HG03066 (cell line): ENCODE data around the gene HNRNPA3.
"Not testable (repeated sequence)": the region's sequence is repeated elsewhere in the genome, so short reads cannot be mapped to it uniquely, and the experiment has no call there.

Source experiments
- ATAC-seq: cut with Tn5 transposase; IDR thresholded peaks from one replicate; pipeline ENCODE4 v1.9.1; 2021; ENCODE audit warnings: low read depth; ENCODE audit not compliant: unreplicated experiment

Gene HNRNPA3

DNA sequence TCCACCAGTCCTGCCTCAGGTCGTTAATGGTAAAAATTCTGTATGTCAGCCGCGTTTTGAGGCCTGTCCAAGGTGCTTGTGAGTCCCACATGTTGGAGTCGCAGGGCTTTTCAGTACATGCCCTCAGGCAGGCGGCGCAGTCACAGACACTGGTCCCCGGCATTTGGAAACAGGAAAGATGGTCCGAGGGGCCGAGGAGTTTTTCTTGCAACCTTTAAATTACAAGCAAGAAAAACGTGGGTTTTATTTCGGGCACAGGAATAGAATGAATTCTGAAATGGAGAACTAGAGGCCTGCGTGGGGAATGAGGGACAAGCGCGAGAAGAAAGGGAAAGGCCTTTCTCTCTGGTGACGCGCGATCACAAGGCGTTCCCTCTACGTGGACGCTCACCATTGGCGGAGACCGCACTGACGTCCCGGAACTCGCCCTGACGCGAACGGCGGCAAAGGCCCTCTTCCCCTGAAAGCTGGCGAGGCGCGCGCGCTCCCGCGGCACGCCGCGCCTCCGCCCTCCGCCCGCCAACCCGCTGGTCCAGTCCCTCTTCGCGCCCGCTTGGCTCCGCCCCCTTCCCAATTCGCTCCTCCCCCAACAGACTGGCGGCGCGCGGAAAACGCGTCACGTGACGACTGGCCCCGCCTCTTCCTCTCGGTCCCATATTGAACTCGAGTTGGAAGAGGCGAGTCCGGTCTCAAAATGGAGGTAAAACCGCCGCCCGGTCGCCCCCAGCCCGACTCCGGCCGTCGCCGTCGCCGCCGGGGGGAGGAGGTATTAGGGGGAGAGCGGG lies at the start of gene HNRNPA3:
Gene HNRNPA3, plus strand, starts transcription at position 689 of the 785 bp plus-strand sequence. Its CDS starts 6 bp downstream, at position 695.
- peak; percentile 83 for ATAC-seq

DNA sequence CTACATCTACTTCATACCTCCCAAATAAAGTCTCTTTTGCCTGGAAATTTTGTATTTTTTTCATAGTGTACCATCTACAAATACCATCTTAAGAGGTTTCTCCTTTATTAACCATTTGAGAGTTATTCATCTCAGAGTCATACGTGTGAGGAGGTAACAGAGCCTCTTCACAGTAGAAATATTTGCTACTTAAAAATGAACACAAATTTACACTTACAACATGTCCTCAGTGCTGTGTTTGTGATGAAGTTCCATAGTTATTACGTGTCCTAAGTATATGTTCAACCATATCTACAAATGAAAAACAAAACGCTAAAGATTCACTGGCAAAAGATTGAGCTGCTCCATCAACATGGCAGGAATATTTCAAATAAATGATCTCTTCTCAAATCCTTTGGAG lies 48.5 kb upstream of the HNRNPA3 start:
- ATAC-seq, result no peak

DNA sequence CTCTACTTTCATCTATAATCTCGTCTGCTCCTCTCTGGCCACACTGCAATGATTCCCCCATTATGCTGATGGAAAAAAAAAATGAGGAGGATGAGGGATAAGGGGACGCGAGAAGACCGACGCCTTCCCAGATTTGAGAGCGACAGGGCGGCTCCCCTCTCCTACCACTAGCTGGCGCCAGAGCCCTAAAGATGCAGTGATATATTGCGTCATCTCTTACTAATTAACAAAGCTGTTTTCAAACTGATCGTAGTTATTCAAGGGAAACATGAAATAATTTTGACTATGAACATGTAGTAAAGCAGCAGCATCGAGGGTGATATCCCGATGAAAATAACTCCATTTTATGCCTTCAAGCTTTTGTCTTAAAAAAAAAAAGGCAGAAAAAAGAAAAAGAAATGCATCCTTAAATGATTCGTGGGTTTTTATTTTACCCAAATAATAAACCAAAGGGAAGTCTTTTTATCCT lies 48.0 kb upstream of the HNRNPA3 start:
- peak; percentile 56 for ATAC-seq

DNA sequence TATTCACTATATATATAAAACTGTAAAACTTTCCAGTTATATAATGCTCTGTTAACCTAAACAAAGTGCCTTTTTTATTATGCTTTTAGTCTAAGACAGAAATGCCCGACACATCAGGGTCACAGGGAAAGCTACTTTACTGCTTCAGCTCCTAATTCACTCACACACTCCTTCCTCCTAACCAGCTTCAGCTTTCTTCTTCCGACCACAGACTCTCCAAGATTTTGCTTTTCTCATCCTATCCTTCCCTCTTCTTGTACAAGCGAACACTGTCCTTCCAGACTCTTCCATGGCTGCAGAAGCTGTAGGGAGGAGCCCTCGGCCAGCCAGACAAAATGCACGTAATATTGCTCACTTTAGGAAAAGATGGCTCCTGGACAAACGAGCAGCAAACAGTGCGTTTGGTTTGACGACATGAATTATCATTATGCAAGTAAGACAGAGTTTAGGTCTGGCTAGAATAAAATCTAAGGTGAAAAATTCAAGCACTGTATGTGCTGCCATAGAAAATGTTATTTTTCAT lies 47.5 kb upstream of the HNRNPA3 start:
- no peak for ATAC-seq

DNA sequence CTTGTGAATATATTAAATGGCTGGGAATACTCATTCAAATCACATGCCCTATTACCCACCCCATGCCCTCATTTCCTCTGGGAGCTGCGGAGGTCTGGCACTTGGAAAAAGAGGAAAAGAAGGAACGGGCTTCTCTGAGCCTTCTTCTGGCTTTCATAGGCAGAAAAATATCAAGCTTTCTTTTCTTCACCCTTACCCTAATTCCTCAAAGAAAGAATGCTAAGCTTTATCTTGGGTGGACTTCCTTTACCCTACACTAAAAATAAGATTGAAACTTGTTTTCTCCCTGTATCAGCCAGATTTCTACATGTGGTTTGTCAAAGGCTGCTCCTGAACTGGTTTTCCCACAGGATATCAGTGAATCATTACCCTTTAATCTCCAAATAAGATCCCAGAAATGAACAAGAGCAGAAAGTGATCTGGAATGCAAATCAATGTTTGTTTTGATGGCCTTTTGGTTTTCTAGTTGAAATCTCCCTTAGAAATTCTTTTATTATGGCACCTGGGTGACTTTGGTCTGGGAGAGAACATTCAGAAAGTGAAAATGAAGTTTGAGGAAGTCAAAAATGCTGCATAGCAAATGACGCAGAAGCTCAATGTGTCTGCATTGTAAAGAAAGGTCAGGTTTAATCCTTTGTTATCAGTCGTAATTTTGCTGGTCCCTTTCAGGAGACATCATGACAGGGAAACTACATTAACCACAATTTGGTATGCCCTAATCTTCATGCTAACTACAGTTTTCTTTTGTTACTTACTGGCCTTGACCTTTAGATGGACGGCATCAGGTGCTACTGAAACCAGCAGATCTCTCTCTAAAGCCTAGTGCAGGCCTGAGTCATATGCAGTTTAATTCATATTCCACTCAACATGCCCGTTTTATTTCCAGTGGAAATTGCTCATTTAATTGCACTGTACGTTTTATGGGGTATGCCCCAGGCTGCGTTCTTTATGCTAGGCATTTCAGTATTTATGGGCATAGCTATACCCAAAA lies 46.6 kb upstream of the HNRNPA3 start:
- ATAC-seq, result peak; percentile 51

DNA sequence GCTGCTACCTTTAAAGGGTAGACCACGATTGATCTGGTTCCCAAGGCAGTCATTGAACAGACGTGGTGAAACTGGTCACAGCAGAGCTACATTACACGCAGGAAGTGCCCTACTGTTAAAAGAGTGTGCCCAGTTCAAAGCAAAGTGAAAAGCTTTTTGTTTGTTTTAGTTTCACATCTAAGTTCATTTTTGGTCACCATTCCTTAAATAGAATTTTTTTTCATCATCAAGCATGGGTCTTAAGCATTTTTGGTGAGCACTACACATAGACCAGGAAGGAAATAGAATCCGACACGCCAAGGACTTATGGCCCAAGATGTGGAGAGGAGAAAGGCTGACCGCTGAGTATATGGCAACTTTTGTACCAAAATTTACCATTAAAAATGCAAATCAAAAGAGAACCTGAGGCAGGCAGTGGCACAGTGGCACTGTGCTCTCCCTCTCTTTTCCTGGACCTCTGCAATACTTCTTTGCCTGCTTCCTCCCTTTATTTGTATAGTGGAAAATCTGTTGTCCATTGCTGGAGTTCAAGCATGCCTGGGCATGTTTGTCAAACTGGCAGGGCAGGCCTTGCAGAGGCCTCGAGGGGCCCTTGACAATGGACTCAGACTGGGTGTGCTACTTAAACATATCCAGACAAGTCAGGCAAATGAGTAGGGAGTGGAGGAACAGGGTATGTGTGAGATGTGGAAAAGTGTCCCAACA lies 42.6 kb upstream of the HNRNPA3 start:
- peak; percentile 52 for ATAC-seq

DNA sequence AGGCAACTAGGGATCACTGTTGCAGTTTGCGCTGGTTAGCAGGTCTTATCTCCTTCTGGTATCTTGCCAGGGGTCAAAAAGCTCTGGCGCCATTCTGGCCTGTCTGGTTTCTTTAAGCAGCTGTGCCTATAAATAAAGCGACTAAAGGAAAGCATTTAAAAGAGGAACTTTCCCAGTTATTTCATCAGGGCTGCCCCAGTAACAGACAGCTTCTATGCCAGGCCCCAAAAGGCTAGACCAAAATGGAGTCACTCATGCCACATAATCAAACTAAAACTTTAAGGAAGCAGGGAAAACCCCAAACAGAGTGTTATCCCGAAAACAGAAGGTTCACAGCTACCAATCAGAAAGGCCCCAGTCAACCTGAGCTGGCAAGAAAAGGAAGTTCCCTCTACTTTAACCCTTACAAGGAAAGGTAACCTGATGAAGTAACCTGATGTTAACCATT lies 41.2 kb upstream of the HNRNPA3 start:
- ATAC-seq, result no peak

DNA sequence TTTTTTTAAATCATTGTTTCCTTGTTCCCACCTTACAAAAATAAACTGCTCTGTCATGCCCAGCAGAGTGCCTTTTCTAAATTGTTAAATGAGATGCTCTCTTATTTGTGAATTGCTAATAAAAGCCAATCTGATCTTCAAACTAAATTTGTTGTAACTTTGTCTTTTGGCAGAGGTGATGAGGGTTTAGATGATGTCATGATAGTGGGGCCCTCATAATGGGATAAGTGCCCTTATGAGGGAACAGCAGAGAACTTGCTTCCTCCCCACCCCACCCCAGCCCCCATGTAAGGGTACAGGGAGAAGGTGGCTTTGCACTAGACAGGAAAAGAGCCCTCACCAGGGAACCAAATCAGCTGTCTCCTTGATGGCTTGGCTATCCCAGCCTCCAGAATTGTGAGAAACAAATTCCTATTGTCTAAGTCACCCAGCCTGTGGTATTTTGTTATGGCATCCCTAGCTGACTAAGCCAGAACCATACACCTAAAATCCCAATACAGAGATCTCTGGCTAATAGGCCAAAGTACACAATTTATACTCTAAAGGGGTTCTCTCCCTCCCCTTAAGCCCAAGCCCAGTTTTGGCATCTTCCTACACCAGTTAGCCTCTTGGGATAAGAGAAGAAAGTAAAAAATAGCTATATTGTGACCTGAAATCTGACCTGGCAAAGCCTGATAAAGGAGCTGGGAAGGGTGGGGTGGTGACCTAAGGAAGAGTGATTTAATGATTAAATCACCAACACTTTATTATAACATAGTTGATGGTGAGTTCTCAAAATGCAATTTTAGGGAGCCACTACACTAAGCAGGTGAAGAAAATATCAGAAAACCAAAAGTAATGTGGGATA lies 40.3 kb upstream of the HNRNPA3 start:
- no peak for ATAC-seq

DNA sequence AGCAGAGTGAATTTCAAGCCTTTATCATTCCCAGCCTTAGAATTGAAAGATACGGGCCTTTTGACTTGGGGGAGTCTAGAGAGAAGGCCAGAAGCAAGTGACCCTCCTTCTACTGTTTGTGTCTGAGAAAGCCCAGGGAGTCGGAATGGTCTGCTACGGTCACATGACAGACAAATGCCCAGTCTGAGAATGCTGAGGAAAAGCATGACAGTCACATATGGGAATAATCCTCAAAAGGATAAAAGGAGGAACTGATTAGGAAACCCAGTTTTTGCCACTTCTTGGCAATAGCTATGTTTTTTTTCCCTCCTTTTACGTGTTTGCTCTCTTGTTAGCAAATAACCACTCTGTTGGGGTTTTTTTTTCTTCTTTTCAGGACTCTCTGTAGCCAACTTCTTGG lies 38.1 kb upstream of the HNRNPA3 start:
- no peak for ATAC-seq

DNA sequence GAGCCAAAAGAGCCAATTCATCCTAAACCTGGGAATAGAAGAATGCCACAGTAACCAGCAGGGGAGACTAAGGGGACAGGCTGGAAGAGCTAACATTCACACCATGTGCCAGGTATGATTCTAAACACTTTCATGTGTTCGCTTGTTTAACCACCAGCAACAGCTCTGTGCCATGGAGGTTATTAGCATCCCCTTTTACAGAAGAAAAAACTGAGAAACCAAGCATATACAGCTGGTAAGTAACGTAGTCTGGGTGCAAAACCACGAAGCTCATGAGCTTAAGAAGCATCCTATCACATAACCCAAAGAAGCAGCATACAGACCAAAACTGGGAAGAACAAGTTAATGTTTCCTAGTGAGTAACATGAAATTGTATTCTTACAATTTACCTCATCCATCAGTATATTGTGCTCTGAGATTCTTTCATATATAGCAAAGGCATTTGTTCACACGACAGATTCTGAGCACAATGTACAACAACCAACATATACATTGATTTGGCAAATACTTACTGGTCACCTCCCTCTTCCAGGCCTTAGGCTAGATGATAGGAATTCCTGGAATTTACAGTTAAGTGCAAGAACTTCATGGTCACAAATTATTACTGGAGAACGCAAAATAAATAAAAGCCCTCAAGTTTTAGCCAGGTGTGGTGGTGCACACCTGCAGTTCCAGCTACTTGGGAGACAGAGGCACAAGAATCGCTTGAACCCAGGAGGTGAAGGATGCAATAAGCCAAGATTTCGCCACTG lies 36.5 kb upstream of the HNRNPA3 start:
- no peak for ATAC-seq

DNA sequence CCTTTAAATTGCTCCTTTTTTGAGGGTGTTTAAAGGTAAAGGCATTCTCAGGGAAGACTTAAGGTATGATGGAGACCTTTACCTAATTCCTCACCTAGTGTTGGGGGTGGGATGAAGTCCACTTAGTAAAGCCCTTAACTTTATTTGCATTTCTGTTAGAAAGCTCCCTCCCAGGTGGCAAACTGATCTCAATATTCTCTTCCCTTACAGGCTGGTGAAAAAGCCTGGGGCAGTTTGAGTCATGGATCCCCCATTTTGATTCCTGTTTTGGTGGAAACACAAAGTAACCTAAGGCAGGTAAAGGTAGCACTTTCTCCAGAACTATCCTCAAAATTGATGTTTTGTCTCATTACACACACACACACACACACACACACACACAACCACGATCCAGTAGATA lies 33.8 kb upstream of the HNRNPA3 start:
- ATAC-seq, result no peak

DNA sequence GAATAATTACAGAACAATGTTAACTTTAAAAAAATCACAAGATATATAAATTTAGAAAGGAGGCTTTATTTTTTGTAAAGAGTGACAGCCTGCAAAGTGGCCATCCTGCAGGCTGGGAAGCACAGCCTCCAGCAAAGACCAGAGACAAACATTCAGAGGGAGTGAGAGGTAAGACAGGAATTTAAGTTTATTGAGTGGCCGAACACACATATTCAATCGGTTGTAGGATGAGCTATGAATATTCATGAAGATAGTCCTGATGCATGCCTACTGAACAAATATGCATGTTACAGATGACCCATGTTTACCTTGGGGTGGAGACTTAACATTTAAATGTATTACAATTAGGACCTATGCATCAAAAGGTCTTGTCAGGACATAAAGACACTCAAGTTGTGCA lies 33.4 kb upstream of the HNRNPA3 start:
- no peak for ATAC-seq

DNA sequence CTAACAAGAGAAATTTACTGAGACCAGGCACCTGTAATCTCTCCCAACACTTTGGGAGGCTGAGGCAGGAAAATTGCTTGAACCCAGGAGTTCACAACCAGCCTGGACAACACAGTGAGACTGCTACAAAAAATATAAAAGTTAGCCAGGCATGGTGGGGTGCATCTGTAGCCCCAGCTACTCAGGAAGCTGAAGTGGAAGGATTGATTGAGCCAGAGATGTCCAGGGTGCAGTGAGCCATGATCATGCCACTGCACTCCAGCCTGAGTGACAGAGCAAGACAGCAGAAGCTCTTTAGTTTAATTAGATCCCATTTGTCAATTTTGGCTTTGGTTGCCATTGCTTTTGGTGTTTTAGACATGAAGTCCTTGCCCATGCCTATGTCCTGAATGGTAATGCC lies 32.9 kb upstream of the HNRNPA3 start:
- ATAC-seq, result not testable (repeated sequence)

DNA sequence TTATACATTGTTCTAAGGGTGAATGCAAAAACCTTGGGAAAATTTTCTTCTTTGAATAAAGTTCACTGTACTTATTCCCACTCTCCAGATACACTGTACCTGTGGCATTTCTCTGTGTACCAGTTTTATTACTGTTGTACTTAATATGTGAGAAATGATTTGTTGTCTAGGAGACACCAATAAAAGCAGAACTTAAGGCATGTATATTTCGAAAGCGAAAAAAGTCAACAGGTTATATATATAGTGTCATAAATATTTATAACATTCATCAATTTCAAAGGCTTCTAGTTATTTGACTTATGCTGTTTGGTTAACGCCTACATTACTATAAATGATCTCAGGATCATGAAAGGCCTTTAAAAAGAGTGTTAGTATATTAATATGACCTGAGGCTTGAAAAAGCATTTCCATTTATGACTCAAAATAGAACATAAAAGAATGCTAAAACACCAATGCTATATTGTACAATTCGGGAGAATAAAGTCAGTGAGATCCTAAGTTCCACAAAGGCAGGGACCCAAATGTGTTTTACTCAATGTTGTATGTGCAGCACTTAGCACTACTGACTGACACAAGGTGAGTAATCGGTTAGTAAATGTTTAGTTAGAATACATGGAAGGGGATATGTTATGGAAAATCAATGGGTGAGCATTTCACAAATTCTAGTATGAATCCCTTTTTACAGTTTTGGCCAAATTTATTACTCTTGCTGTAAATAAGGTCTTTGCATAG lies 32.2 kb upstream of the HNRNPA3 start:
- no peak for ATAC-seq

DNA sequence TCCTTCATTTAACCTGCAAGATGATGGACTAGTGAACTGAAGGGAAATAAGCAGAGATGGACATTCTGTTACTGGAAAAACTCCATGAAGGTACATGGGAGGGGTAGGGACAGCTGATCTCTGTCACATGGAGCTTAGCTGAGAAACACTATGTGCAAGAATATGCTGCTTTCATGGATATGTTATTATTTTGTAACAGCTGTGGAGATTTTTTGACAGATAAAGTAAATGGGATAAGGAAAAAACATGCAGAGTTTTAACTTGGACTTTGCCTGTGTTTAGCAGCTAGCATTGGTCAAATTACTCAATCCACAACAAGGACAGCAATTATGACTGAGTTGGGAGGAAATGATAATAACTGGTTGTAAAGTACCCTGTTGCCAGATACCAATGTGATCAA lies 28.7 kb upstream of the HNRNPA3 start:
- no peak for ATAC-seq

DNA sequence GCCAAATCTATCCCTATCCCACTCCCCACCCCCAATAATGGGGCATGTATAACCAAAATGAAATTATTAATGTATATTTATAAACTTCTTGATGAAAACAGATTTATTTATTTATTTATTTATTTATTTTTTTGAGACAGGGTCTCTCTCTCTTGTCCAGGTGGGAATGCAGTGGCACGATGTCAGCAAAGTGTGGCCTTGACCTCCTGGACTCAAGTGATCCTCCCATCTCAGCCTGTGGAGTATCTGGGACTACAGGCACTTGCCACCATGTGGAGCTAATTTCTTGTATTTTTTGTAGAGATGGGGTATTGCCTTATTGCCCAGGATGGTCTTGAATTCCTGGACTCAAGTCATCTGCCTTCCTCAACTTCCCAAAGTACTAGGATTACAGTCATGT lies 28.0 kb upstream of the HNRNPA3 start:
- no peak for ATAC-seq

DNA sequence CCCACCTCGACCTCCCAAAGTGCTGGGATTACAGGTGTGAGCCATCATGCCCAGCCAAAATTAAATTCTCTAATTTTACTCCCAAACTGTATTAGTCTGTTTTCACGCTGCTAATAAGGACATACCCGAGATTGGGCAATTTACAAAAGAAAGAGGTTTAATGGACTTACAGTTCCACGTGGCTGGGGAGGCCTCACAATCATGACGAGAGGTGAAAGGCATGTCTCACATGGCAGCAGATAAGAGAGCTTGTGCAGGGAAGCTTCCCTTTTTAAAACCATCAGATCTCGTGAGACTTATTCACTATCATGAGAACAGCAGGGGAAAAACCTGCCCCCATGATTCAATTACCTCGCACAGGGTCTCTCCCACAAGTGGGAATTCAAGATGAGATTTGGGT lies 26.6 kb upstream of the HNRNPA3 start:
- not testable (repeated sequence) for ATAC-seq

DNA sequence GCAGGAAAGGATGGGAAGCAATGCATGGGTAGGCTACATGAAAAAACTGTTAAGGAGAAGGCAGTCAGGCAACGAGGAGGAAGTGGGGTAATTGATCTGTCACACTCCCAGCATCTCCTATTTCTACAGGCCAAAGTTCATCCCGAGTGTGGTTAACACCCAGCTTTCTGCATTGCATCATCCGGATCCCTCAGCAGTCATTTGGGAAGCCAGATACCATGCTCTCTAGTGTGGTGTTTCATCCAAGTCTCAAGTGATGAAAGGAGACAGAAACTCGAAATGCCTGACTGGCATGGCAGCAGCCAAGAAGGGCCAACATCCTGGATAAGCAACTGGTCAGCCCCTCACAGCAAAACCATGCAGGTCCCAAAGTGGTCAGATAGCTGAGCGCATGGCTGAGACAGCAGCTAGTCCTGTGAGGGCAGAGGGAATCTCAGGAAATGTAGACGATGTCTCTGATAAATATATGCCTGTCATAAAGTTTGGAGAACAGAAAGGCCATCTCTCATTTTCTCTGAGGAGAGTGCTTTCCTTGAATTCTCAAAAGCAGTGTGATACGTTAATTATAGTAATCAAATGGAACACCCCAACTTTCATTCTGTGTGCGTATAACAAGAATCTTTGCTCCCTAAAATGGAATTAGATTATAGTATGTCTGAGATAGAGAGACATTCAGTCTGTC lies 24.8 kb upstream of the HNRNPA3 start:
- no peak for ATAC-seq
